ENCODE measurements around the gene RERE. TPM values are rescaled to one million over a fixed set of nuclear protein-coding genes. Genes with fewer than 3 reads are reported as not detected.
A peak's percentile ranks its signal among the peaks of the same experiment; 100 is the strongest.

The RERE gene
- total and polyA plus RNA-seq, 7 donors = 19.2 to 148 (median 90.6) TPM

DNA sequence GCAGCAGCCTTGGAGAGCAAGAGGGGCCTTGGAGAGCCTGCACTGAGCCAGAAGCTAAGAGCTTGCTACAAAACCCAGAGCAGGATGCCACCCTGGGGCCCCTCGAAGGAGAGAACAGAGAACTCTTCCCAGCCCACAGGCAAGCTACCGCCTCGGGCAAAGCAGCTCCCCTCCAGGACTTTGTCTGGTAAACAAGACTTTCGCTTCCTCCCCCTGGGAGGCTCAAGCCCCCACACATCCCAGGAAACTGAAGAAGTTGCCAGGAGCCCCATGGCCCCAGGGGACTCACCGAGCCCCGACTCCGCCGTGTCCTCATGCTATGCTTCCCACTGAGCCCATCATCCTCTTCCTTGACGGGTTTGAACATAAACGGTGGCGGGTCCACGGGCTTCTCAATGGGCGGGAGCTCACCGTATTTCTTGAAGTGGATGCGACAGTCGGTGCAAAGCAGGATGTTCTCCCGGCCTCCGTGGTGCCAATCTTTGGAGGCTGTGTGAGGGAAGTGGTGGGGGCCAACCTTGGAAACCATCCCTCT, 453.6 kb downstream of the RERE start:
- Histone ChIP-seq H3K4me1 (peaks cover 0 to 67% (median 65%) of the 10 kb centered on the region in 4 donors), H3K4me3 (no peak overlapping the region)

GRCh38 chr1:8363186-8363766, 454.2 kb downstream of the RERE start:
- DNase-seq = peak; percentile 63
- TF ChIP-seq EP300 (IDR thresholded peaks at IDR 0.05) (no peak), POLR2AphosphoS5 (IDR thresholded peaks at IDR 0.05) (no peak), POLR2A (IDR thresholded peaks at IDR 0.05) (no peak)
- TF ChIP-seq, protein P1, sequence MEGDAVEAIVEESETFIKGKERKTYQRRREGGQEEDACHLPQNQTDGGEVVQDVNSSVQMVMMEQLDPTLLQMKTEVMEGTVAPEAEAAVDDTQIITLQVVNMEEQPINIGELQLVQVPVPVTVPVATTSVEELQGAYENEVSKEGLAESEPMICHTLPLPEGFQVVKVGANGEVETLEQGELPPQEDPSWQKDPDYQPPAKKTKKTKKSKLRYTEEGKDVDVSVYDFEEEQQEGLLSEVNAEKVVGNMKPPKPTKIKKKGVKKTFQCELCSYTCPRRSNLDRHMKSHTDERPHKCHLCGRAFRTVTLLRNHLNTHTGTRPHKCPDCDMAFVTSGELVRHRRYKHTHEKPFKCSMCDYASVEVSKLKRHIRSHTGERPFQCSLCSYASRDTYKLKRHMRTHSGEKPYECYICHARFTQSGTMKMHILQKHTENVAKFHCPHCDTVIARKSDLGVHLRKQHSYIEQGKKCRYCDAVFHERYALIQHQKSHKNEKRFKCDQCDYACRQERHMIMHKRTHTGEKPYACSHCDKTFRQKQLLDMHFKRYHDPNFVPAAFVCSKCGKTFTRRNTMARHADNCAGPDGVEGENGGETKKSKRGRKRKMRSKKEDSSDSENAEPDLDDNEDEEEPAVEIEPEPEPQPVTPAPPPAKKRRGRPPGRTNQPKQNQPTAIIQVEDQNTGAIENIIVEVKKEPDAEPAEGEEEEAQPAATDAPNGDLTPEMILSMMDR (IDR thresholded peaks at IDR 0.05) = no peak
- H3K4me3 ChIP-seq = no peak overlapping the region
- 78 to 84% methylated on average over 8 of the region's 8 CpGs for WGBS, 2 donors
- no peaks in the 10 kb centered on the region for H3K9me3 ChIP-seq
- peak overlapping the region; percentile 73 to 97 (median 93) for H3K27ac ChIP-seq
- peaks cover 35 to 67% (median 59%) of the 10 kb centered on the region in 4 donors for H3K36me3 ChIP-seq
- intact Hi-C loops (cut with DNase I) = no loop called here
- H3K4me1 ChIP-seq = peaks cover 0 to 63% (median 60%) of the 10 kb centered on the region in 4 donors
- H3K27me3 ChIP-seq = no peaks in the 10 kb centered on the region

More for the DNA sequence above, 453.6 kb downstream of the RERE start:
- Histone ChIP-seq H3K36me3 (peaks cover 29 to 62% (median 54%) of the 10 kb centered on the region in 4 donors), H3K9me3 (no peaks in the 10 kb centered on the region), H3K27me3 (no peaks in the 10 kb centered on the region), H3K27ac (peak overlapping the region; percentile 73 to 97 (median 93))
- whole genome bisulfite sequencing, 2 donors = 83 to 90% methylated on average over 18 of the region's 18 CpGs
- intact Hi-C loops (cut with DNase I) = no loop called here
- peak; percentile 66 for DNase-seq
- TF ChIP-seq EP300 (IDR thresholded peaks at IDR 0.05) (no peak), POLR2A (IDR thresholded peaks at IDR 0.05) (no peak), POLR2AphosphoS5 (IDR thresholded peaks at IDR 0.05) (no peak)
- TF ChIP-seq, protein P1 (IDR thresholded peaks at IDR 0.05) = no peak

DNA sequence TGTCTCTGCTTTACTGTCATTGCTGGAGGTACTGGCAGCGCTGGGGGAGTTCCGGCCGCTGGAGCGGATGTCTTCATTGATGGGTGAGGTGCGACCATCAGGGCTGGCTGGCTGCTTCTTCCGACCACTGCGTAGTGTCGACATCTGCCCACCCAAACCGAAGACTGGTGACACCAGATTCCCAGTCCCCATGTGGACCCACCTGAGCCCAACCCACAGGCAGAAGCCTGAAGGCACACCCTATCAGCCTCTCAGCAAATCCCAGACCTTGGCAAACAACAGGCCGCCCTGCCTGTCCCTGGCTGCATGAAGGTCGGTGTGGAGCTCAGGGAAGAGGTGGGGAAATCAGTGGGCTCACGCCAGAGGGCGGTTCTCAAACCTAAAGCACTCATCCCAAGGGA, 454.7 kb downstream of the RERE start:
- H3K36me3 ChIP-seq = peaks cover 40 to 73% (median 65%) of the 10 kb centered on the region in 4 donors
- H3K27me3 ChIP-seq = no peaks in the 10 kb centered on the region
- peak; percentile 71 for DNase-seq
- TF ChIP-seq EP300 (IDR thresholded peaks at IDR 0.05) = no peak
- no peak for TF ChIP-seq POLR2A (IDR thresholded peaks at IDR 0.05)
- TF ChIP-seq POLR2AphosphoS5 (IDR thresholded peaks at IDR 0.05) = no peak
- TF ChIP-seq, protein P1 (IDR thresholded peaks at IDR 0.05) = no peak
- H3K27ac ChIP-seq = peak overlapping the region; percentile 73 to 97 (median 93)
- 91 to 95% methylated on average over 13 of the region's 13 CpGs for WGBS, 2 donors
- intact Hi-C loops (cut with DNase I) = no loop called here
- H3K9me3 ChIP-seq = no peaks in the 10 kb centered on the region
- H3K4me1 ChIP-seq = peaks cover 0 to 63% (median 60%) of the 10 kb centered on the region in 4 donors
- H3K4me3 ChIP-seq = no peak overlapping the region

DNA sequence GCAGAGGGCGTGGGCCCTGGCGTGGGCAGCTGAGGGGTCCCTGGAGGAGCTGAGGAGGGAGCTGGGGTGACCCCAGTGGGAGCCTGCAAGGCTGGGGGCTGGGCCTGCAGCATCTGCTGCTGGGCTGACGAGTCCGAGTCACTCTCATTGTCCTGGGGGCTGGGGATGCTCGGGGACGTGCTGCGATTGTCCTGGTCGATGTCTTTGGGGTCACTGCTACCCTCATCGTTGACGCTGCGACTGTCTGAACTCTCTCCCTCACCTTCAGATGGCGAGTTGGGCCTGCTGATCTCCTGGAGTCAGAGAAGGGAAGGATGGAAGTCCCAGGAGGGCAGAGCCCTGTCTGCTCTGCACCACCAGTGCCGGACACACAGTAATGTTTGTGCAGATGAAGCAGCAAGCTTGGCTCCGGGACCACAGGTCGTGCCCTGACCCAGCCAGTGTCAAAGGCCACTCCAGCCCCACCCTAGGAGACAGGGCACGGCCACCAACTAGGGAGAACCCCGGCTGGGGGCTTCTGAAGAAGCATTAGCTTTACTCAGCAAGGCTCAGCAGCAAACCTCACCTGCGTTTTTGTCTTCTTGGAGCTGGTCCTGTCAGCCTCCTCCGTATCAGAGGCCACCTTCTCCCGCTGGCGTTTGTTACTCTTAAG, 456.1 kb downstream of the RERE start:
- peaks cover 52 to 85% (median 79%) of the 10 kb centered on the region in 4 donors for H3K36me3 ChIP-seq
- H3K27me3 ChIP-seq = no peaks in the 10 kb centered on the region
- H3K4me1 ChIP-seq = peaks cover 0 to 56% (median 52%) of the 10 kb centered on the region in 4 donors
- peak overlapping the region in 2 of 4 donors; percentile 20 to 50 for H3K27ac ChIP-seq
- TF ChIP-seq, protein P1 (IDR thresholded peaks at IDR 0.05) = no peak
- TF ChIP-seq POLR2AphosphoS5 (IDR thresholded peaks at IDR 0.05) (no peak), EP300 (IDR thresholded peaks at IDR 0.05) (no peak), POLR2A (IDR thresholded peaks at IDR 0.05) (no peak)
- DNase-seq = no peak
- no peaks in the 10 kb centered on the region for H3K9me3 ChIP-seq
- WGBS, 2 donors = 87 to 93% methylated on average over 21 of the region's 21 CpGs
- intact Hi-C loops (cut with DNase I) = no loop called here
- H3K4me3 ChIP-seq = no peak overlapping the region
